Keratinocyte (primary cell): Measurements from ENCODE around the gene HRAS. TPM values are rescaled to one million over a fixed set of nuclear protein-coding genes. Genes with fewer than 3 reads are reported as not detected.

ENCODE experiments used
- DNase-seq: peaks from one replicate; pipeline ENCODE4 v3.0.0-alpha.2; 2011; ENCODE audit warnings: low read depth, missing footprints, low spot score
- FAIRE-seq: peaks from 2 replicates; lab custom pipeline; 2011; peaks lifted over from hg19 to GRCh38; lab: Jason Lieb, UNC
- H2AFZ ChIP-seq: 2 replicates; pipeline ENCODE4 v1.6.0; 2012; ENCODE audit warnings: low read length, control low read depth, inconsistent platforms; ENCODE audit not compliant: control insufficient read depth
- H3K27ac ChIP-seq: 2 replicates; pipeline ENCODE4 v1.5.1; 2011; ENCODE audit warnings: low read length; ENCODE audit not compliant: control insufficient read depth, insufficient read depth
- H3K27me3 ChIP-seq: 3 replicates; pipeline ENCODE4 v1.6.0; 2011; ENCODE audit warnings: low read length; ENCODE audit not compliant: control insufficient read depth, insufficient read depth; ENCODE audit errors: extremely low read depth
- H3K36me3 ChIP-seq, 2 experiments: 2 replicates in 1 of 2; 3 replicates in 1 of 2; pipeline ENCODE4 v1.5.1; 2011; ENCODE audit warnings: low read length in 2 of 2, mild to moderate bottlenecking in 1 of 2; ENCODE audit not compliant: control insufficient read depth in 2 of 2, insufficient read depth in 2 of 2; ENCODE audit errors: extremely low read depth in 1 of 2
- H3K4me1 ChIP-seq: 3 replicates; pipeline ENCODE4 v1.5.1; 2011; ENCODE audit warnings: low read length; ENCODE audit not compliant: control insufficient read depth, insufficient read depth; ENCODE audit errors: extremely low read depth
- H3K4me2 ChIP-seq: 3 replicates; pipeline ENCODE4 v1.6.0; 2011; ENCODE audit warnings: low read depth, low read length; ENCODE audit not compliant: control insufficient read depth, insufficient read depth; ENCODE audit errors: extremely low read depth
- H3K4me3 ChIP-seq, 3 experiments: fragments of 200-600 bp in 1 of 3; sonication (generic) in 1 of 3; 2 replicates in 2 of 3; 3 replicates in 1 of 3; pipeline ENCODE4 v1.5.1; 2011 to 2016; ENCODE audit warnings: low read length in 3 of 3, mild to moderate bottlenecking in 3 of 3, control low read depth in 2 of 3, inconsistent platforms in 1 of 3, low read depth in 1 of 3, mixed read lengths in 1 of 3, mixed run types in 1 of 3, moderate library complexity in 1 of 3; ENCODE audit not compliant: control insufficient read depth in 2 of 3, insufficient read depth in 2 of 3; ENCODE audit errors: extremely low read depth in 1 of 3
- H3K79me2 ChIP-seq: 2 replicates; pipeline ENCODE4 v1.6.0; 2012; ENCODE audit warnings: low read length; ENCODE audit not compliant: control insufficient read depth, insufficient read depth
- H3K9ac ChIP-seq: 3 replicates; pipeline ENCODE4 v1.6.0; 2011; ENCODE audit warnings: low read length; ENCODE audit not compliant: control insufficient read depth, insufficient read depth; ENCODE audit errors: extremely low read depth
- H3K9me1 ChIP-seq: 3 replicates; pipeline ENCODE4 v1.6.0; 2011; ENCODE audit warnings: low read length; ENCODE audit not compliant: control insufficient read depth, insufficient read depth; ENCODE audit errors: extremely low read depth
- H3K9me3 ChIP-seq: 2 replicates; pipeline ENCODE4 v1.5.1; 2012; ENCODE audit warnings: low read depth, low read length; ENCODE audit not compliant: control insufficient read depth
- H4K20me1 ChIP-seq: 3 replicates; pipeline ENCODE4 v1.6.0; 2011; ENCODE audit warnings: low read length; ENCODE audit not compliant: control insufficient read depth, insufficient read depth; ENCODE audit errors: extremely low read depth
- EZH2 ChIP-seq: IDR thresholded peaks from one replicate; pipeline ENCODE4 v1.6.1; 2012; ENCODE audit warnings: inconsistent platforms, mild to moderate bottlenecking, low read length, moderate library complexity
- dilution Hi-C: fragments of 300-500 bp; cut with MboI; formaldehyde crosslinking; loops from one replicate; pipeline ENCODE4 v1.7.0; 2020; ENCODE audit warnings: low sequenced_read_pairs; ENCODE audit not compliant: extremely low pct_ligation_motif_present
- polyA plus RNA-seq, 5 experiments: library from polyadenylated mRNA; depleted of rRNA in 3 of 5; stranded (reverse) in 3 of 5; stranded (forward) in 1 of 5; unstranded in 1 of 5; fragments of >200 nt; gene quantifications; 1 replicate in 1 of 5; 2 replicates in 3 of 5; 3 replicates in 1 of 5; pipeline versions ENCODE4 v1.2.1 to v1.2.3, GENCODE V29; 2011 to 2012; ENCODE audit warnings: missing spikeins in 2 of 5, low read depth in 1 of 5, low replicate concordance in 1 of 5
- TF ChIP-seq, protein P1 (sequence below), 3 experiments: IDR thresholded peaks in 1 of 3; conservative IDR thresholded peaks in 1 of 3; optimal IDR thresholded peaks in 1 of 3; 2 replicates in 2 of 3; 3 replicates in 1 of 3; pipeline versions ENCODE3 to v1.5.1; 2011; ENCODE audit warnings: low read length in 3 of 3, mild to moderate bottlenecking in 3 of 3, moderate library complexity in 2 of 3, control low read depth in 1 of 3, inconsistent platforms in 1 of 3; ENCODE audit not compliant: insufficient read depth in 2 of 3; ENCODE audit errors: extremely low read depth in 1 of 3

The HRAS gene
- polyA plus RNA-seq, 1 donor (not counting 4 experiments of a cell fraction or from before 2014, with no cell fraction given), result 112 TPM

GRCh38 chr11:497565-498296 is 37.6 kb downstream of the HRAS start:
- Histone ChIP-seq H3K4me1 (peaks cover 1% of the 10 kb centered on the region), H3K27me3 (no peaks in the 10 kb centered on the region), H3K27ac (no peak overlapping the region), H3K79me2 (peaks cover 14% of the 10 kb centered on the region), H4K20me1 (no peaks in the 10 kb centered on the region), H3K9me1 (no peaks in the 10 kb centered on the region), H3K4me2 (no peak overlapping the region), H3K9me3 (no peaks in the 10 kb centered on the region), H3K36me3 (peaks cover 49 to 57% of the 10 kb centered on the region in 2 experiments), H3K4me3 (no peak overlapping the region), H2AFZ (no peak overlapping the region), H3K9ac (no peak overlapping the region)
- FAIRE-seq (no peak), DNase-seq (no peak)
- dilution Hi-C loops, result no loop called here
- TF ChIP-seq, protein P1, sequence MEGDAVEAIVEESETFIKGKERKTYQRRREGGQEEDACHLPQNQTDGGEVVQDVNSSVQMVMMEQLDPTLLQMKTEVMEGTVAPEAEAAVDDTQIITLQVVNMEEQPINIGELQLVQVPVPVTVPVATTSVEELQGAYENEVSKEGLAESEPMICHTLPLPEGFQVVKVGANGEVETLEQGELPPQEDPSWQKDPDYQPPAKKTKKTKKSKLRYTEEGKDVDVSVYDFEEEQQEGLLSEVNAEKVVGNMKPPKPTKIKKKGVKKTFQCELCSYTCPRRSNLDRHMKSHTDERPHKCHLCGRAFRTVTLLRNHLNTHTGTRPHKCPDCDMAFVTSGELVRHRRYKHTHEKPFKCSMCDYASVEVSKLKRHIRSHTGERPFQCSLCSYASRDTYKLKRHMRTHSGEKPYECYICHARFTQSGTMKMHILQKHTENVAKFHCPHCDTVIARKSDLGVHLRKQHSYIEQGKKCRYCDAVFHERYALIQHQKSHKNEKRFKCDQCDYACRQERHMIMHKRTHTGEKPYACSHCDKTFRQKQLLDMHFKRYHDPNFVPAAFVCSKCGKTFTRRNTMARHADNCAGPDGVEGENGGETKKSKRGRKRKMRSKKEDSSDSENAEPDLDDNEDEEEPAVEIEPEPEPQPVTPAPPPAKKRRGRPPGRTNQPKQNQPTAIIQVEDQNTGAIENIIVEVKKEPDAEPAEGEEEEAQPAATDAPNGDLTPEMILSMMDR (optimal IDR thresholded peaks at IDR 0.05 in 1 of 3, IDR thresholded peaks at IDR 0.05 in 1 of 3, conservative IDR thresholded peaks at IDR 0.05 in 1 of 3; ENCODE audit: extremely low read depth in 1 of 3, insufficient read depth in 2 of 3, low read length in 3 of 3), result no peak
- TF ChIP-seq EZH2, result no peak

GRCh38 chr11:496834-497564 is 38.4 kb downstream of the HRAS start:
- Histone ChIP-seq H3K79me2 (peaks cover 7% of the 10 kb centered on the region), H3K4me3 (no peak overlapping the region), H3K9ac (no peak overlapping the region), H3K27ac (no peak overlapping the region), H3K9me1 (no peaks in the 10 kb centered on the region), H3K4me1 (no peaks in the 10 kb centered on the region), H4K20me1 (no peaks in the 10 kb centered on the region), H3K4me2 (no peak overlapping the region), H2AFZ (no peak overlapping the region), H3K27me3 (no peaks in the 10 kb centered on the region), H3K36me3 (peaks cover 47 to 57% of the 10 kb centered on the region in 2 experiments), H3K9me3 (no peaks in the 10 kb centered on the region)
- no peak for FAIRE-seq
- dilution Hi-C loops, result no loop called here
- no peak for TF ChIP-seq EZH2
- TF ChIP-seq, protein P1 (optimal IDR thresholded peaks at IDR 0.05 in 1 of 3, IDR thresholded peaks at IDR 0.05 in 1 of 3, conservative IDR thresholded peaks at IDR 0.05 in 1 of 3; ENCODE audit: extremely low read depth in 1 of 3, insufficient read depth in 2 of 3, low read length in 3 of 3), result no peak
- no peak for DNase-seq
